GM10248 (cell line): ENCODE data around the gene KRT77.

Experiments
- CTCF ChIA-PET: fragments of 300-600 bp; sonication (Branson Sonifier 250); formaldehyde crosslinking; extraction: SDS; loops from one replicate; lab custom pipeline; 2021; ENCODE audit warnings: antibody characterized with exemption; lab: Yijun Ruan, JAX
- POLR2A ChIA-PET: fragments of 350-650 bp; sonication (Branson Sonifier 250); formaldehyde crosslinking; extraction: SDS; loops from one replicate; lab custom pipeline; 2020; ENCODE audit warnings: antibody characterized with exemption; lab: Yijun Ruan, JAX
- DNase-seq: peaks from one replicate; pipeline ENCODE4 v3.0.0; 2012; ENCODE audit errors: extremely low spot score
- CTCF ChIP-seq: IDR thresholded peaks from 2 replicates; pipeline ENCODE4 v1.5.1; 2012; ENCODE audit warnings: mild to moderate bottlenecking, low read depth; ENCODE audit errors: extremely low read depth, missing control alignments, control extremely low read depth

KRT77 gene

GRCh38 chr12:52697058-52697582 lies 6.2 kb downstream of the KRT77 start:
- DNase-seq = no peak
- ChIA-PET CTCF (no interaction called here), POLR2A (no interaction called here)
- TF ChIP-seq CTCF = no peak

- no peak for TF ChIP-seq CTCF
- POLR2A ChIA-PET = no interaction called here
- no peak for DNase-seq
- CTCF ChIA-PET = no interaction called here
Observed at GRCh38 chr12:52696588-52696987, 6.7 kb downstream of the KRT77 start.

- CTCF ChIA-PET = no interaction called here
Observed at GRCh38 chr12:52695039-52695438, 8.3 kb downstream of the KRT77 start.

GRCh38 chr12:52694151-52694550 lies 9.2 kb downstream of the KRT77 start:
- no peak for DNase-seq
- no peak for TF ChIP-seq CTCF
- POLR2A ChIA-PET = no interaction called here
- CTCF ChIA-PET = no interaction called here

More at GRCh38 chr12:52695039-52695438, 8.3 kb downstream of the KRT77 start:
- POLR2A ChIA-PET = no interaction called here
- no peak for TF ChIP-seq CTCF
- DNase-seq = no peak

GRCh38 chr12:52693261-52693660 lies 10.1 kb downstream of the KRT77 start:
- no peak for DNase-seq
- ChIA-PET POLR2A (no interaction called here), CTCF (interaction anchor here (1.5 kb wide), 1 partner anchor 29 kb away, joined by 3 read pairs; no protein-coding TSS in a partner anchor)
- TF ChIP-seq CTCF = no peak

GRCh38 chr12:52692254-52692653 lies 11.1 kb downstream of the KRT77 start:
- no peak for DNase-seq
- ChIA-PET POLR2A (no interaction called here), CTCF (interaction anchor here (1.5 kb wide), 1 partner anchor 28 kb away, joined by 3 read pairs; no protein-coding TSS in a partner anchor)
- no peak for TF ChIP-seq CTCF
